Measurements from ENCODE around the gene GOSR2.

The GOSR2 gene

DNA sequence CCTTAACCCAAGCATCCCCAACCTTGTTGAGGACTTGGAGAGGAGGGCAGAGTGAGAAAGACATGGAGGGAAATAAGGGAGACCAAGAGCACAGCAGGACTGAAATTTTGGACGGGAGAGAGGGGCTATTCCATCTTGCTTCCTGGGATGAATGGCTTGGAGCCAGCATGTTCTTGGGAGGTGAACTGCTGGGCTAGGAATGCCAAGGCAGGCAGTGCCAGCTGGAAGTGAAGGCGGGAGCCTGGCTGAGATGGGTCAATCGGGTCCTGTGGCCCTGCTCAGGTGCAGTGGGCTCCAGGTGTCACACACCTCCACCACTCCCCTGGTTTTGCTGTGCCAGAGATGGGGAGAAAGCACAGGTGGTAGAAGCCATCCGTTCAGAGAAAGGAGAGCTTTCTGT is 46.0 kb upstream of the GOSR2 start:
- Histone ChIP-seq H3K36me3 (ENCODE audit: control insufficient read depth, insufficient read depth, low read length) (no peaks in the 10 kb centered on the region), H3K4me3 (replicated peaks; ENCODE audit: low read depth, low read length) (no peak overlapping the region), H3K27me3 (replicated peaks; ENCODE audit: control insufficient read depth, insufficient read depth, low read length) (no peaks in the 10 kb centered on the region; the same call in 1 of the 2 replicates)
- no peak for DNase-seq (ENCODE audit: extremely low read depth, insufficient read length)
- TF ChIP-seq, protein P1, sequence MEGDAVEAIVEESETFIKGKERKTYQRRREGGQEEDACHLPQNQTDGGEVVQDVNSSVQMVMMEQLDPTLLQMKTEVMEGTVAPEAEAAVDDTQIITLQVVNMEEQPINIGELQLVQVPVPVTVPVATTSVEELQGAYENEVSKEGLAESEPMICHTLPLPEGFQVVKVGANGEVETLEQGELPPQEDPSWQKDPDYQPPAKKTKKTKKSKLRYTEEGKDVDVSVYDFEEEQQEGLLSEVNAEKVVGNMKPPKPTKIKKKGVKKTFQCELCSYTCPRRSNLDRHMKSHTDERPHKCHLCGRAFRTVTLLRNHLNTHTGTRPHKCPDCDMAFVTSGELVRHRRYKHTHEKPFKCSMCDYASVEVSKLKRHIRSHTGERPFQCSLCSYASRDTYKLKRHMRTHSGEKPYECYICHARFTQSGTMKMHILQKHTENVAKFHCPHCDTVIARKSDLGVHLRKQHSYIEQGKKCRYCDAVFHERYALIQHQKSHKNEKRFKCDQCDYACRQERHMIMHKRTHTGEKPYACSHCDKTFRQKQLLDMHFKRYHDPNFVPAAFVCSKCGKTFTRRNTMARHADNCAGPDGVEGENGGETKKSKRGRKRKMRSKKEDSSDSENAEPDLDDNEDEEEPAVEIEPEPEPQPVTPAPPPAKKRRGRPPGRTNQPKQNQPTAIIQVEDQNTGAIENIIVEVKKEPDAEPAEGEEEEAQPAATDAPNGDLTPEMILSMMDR (IDR thresholded peaks at IDR 0.05; ENCODE audit: insufficient read depth, low read length, poor library complexity, severe bottlenecking), result no peak

- no peak for DNase-seq (ENCODE audit: extremely low read depth, insufficient read length)
- TF ChIP-seq, protein P1 (IDR thresholded peaks at IDR 0.05; ENCODE audit: insufficient read depth, low read length, poor library complexity, severe bottlenecking), result no peak
- Histone ChIP-seq H3K4me3 (replicated peaks; ENCODE audit: low read depth, low read length) (no peak overlapping the region), H3K27me3 (replicated peaks; ENCODE audit: control insufficient read depth, insufficient read depth, low read length) (no peaks in the 10 kb centered on the region; the same call in 1 of the 2 replicates), H3K36me3 (ENCODE audit: control insufficient read depth, insufficient read depth, low read length) (no peaks in the 10 kb centered on the region)
Observed at GRCh38 chr17:46877466-46877865, 45.5 kb upstream of the GOSR2 start.

GRCh38 chr17:46878055-46878454 is 44.9 kb upstream of the GOSR2 start:
- H3K27me3 ChIP-seq (replicated peaks; ENCODE audit: control insufficient read depth, insufficient read depth, low read length), result no peaks in the 10 kb centered on the region; the same call in 1 of the 2 replicates
- no peak for DNase-seq (ENCODE audit: extremely low read depth, insufficient read length)
- no peaks in the 10 kb centered on the region for H3K36me3 ChIP-seq (ENCODE audit: control insufficient read depth, insufficient read depth, low read length)
- TF ChIP-seq, protein P1 (IDR thresholded peaks at IDR 0.05; ENCODE audit: insufficient read depth, low read length, poor library complexity, severe bottlenecking), result no peak
- H3K4me3 ChIP-seq (replicated peaks; ENCODE audit: low read depth, low read length), result no peak overlapping the region

GRCh38 chr17:46879101-46879500 is 43.9 kb upstream of the GOSR2 start:
- Histone ChIP-seq H3K27me3 (replicated peaks; ENCODE audit: control insufficient read depth, insufficient read depth, low read length) (no peaks in the 10 kb centered on the region; the same call in 1 of the 2 replicates), H3K4me3 (replicated peaks; ENCODE audit: low read depth, low read length) (no peak overlapping the region), H3K36me3 (ENCODE audit: control insufficient read depth, insufficient read depth, low read length) (no peaks in the 10 kb centered on the region)
- DNase-seq (ENCODE audit: extremely low read depth, insufficient read length), result no peak
- TF ChIP-seq, protein P1 (IDR thresholded peaks at IDR 0.05; ENCODE audit: insufficient read depth, low read length, poor library complexity, severe bottlenecking), result no peak

GRCh38 chr17:46881015-46881414 is 41.9 kb upstream of the GOSR2 start:
- Histone ChIP-seq H3K4me3 (replicated peaks; ENCODE audit: low read depth, low read length) (no peak overlapping the region), H3K36me3 (ENCODE audit: control insufficient read depth, insufficient read depth, low read length) (no peaks in the 10 kb centered on the region), H3K27me3 (replicated peaks; ENCODE audit: control insufficient read depth, insufficient read depth, low read length) (no peaks in the 10 kb centered on the region; the same call in 1 of the 2 replicates)
- TF ChIP-seq, protein P1 (IDR thresholded peaks at IDR 0.05; ENCODE audit: insufficient read depth, low read length, poor library complexity, severe bottlenecking), result no peak
- DNase-seq (ENCODE audit: extremely low read depth, insufficient read length), result no peak

- TF ChIP-seq, protein P1 (IDR thresholded peaks at IDR 0.05; ENCODE audit: insufficient read depth, low read length, poor library complexity, severe bottlenecking), result no peak
Observed at GRCh38 chr17:46882666-46883065, 40.3 kb upstream of the GOSR2 start.

More at GRCh38 chr17:46882666-46883065, 40.3 kb upstream of the GOSR2 start:
- Histone ChIP-seq H3K4me3 (replicated peaks; ENCODE audit: low read depth, low read length) (no peak overlapping the region), H3K36me3 (ENCODE audit: control insufficient read depth, insufficient read depth, low read length) (no peaks in the 10 kb centered on the region), H3K27me3 (replicated peaks; ENCODE audit: control insufficient read depth, insufficient read depth, low read length) (no peaks in the 10 kb centered on the region; the same call in 1 of the 2 replicates)
- DNase-seq (ENCODE audit: extremely low read depth, insufficient read length), result no peak

Data from GM06990 (cell line).